Effector memory CD4-positive, alpha-beta T cell (primary cell): ENCODE measurements around the gene IQUB.
A peak's percentile ranks its signal among the peaks of the same experiment; 100 is the strongest.
"Not testable (repeated sequence)": the region's sequence is repeated elsewhere in the genome, so short reads cannot be mapped to it uniquely, and the experiment has no call there.

Experiments
- DNase-seq, 3 donors: peaks; one replicate each; pipeline ENCODE4 v3.0.0-alpha.2; 2020
- H3K27ac ChIP-seq: 2 replicates; pipeline ENCODE4 v1.7.0; 2013; ENCODE audit warnings: mild to moderate bottlenecking, low read length, moderate library complexity; ENCODE audit not compliant: insufficient read depth, poor library complexity, severe bottlenecking
- H3K27me3 ChIP-seq: replicated peaks from 2 replicates; pipeline ENCODE4 v1.7.0; 2013; ENCODE audit warnings: mild to moderate bottlenecking, low read length; ENCODE audit not compliant: insufficient read depth, control insufficient read depth, poor library complexity, severe bottlenecking
- H3K36me3 ChIP-seq: 2 replicates; pipeline ENCODE4 v1.7.0; 2013; ENCODE audit warnings: mild to moderate bottlenecking, low read length, moderate library complexity; ENCODE audit not compliant: control insufficient read depth, insufficient read depth
- H3K4me1 ChIP-seq: 2 replicates; pipeline ENCODE4 v1.7.0; 2013; ENCODE audit warnings: low read length, mild to moderate bottlenecking; ENCODE audit not compliant: control insufficient read depth, insufficient read depth, poor library complexity, severe bottlenecking
- H3K4me3 ChIP-seq: 2 replicates; pipeline ENCODE4 v1.7.0; 2013; ENCODE audit warnings: low read length, low read depth, mild to moderate bottlenecking; ENCODE audit not compliant: insufficient read depth, poor library complexity, severe bottlenecking
- H3K9me3 ChIP-seq: 2 replicates; pipeline ENCODE4 v1.7.0; 2013; ENCODE audit warnings: mild to moderate bottlenecking, low read length, moderate library complexity; ENCODE audit not compliant: control insufficient read depth

IQUB gene

DNA sequence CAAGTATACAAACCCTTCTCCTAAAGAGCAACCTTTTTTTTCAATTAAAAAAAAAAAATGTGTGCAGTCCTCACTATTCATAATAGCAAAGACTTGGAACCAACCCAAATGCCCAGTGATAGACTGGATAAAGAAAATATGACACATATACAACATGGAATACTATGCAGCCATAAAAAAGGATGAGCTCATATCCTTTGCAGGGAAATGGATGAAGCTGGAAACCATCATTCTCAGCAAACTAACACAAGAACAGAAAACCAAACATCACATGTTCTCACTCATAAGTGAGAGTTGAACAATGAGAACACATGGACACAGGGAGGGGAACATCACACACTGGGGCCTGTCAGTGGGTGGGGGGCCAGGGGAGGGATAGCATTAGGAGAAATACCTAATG, 17.7 kb upstream of the IQUB start:
- H3K4me1 ChIP-seq, H3K27ac ChIP-seq, H3K9me3 ChIP-seq, H3K27me3 ChIP-seq, H3K4me3 ChIP-seq, DNase-seq: not testable (repeated sequence)
- H3K36me3 ChIP-seq: peaks cover 11% of the 10 kb centered on the region

- Histone ChIP-seq H3K9me3 (no peaks in the 10 kb centered on the region), H3K27me3 (no peaks in the 10 kb centered on the region), H3K36me3 (peaks cover 16% of the 10 kb centered on the region), H3K4me1 (no peaks in the 10 kb centered on the region), H3K4me3 (no peak overlapping the region), H3K27ac (no peak overlapping the region)
- DNase-seq: no peak
These were observed 14.0 kb upstream of the IQUB start for GRCh38 chr7:123548406-123548805.

DNA sequence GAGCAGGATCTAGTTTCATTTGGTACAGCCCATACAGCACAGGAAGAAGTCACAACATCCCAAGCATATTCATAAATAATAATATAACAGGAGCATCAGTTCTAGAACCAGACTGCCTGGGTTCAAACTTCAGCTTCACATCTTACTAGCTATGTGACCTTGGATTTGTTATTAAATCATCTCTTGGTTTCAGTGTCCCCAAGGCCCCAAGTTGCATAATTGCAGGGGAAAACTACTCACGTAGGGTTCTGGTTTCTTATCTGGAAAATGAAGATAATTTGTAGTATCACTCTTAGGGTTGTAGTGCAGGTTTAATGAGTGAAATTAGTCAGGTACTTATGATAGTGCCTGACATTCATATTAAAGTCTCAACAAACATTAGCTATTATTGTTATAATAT, 5.5 kb upstream of the IQUB start:
- Histone ChIP-seq H3K27me3 (no peaks in the 10 kb centered on the region), H3K4me3 (no peak overlapping the region), H3K4me1 (no peaks in the 10 kb centered on the region), H3K9me3 (no peaks in the 10 kb centered on the region), H3K36me3 (no peaks in the 10 kb centered on the region), H3K27ac (no peak overlapping the region)
- no peak for DNase-seq

DNA sequence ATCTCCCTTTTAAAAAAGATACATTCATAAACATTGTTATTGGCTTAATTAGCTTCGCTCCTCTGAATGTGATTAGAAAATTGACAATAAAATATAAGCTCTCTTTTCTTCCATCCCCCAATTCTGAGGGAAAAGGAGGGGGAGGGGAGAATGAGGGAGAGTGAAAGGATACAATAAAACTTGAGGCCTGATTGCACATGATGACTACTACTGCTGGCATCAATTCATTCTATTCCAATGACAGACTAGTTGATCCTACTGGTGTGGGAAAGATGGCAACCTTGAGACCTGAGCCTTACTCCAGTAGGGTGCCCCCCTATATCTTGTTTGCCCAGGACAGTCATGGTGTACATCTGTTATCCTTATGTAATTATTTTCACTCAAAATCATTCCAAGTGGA, 4.5 kb upstream of the IQUB start:
- no peak overlapping the region for H3K4me3 ChIP-seq
- H3K9me3 ChIP-seq: no peaks in the 10 kb centered on the region
- H3K27me3 ChIP-seq: no peaks in the 10 kb centered on the region
- no peaks in the 10 kb centered on the region for H3K36me3 ChIP-seq
- no peak overlapping the region for H3K27ac ChIP-seq
- DNase-seq: no peak
- no peaks in the 10 kb centered on the region for H3K4me1 ChIP-seq

DNA sequence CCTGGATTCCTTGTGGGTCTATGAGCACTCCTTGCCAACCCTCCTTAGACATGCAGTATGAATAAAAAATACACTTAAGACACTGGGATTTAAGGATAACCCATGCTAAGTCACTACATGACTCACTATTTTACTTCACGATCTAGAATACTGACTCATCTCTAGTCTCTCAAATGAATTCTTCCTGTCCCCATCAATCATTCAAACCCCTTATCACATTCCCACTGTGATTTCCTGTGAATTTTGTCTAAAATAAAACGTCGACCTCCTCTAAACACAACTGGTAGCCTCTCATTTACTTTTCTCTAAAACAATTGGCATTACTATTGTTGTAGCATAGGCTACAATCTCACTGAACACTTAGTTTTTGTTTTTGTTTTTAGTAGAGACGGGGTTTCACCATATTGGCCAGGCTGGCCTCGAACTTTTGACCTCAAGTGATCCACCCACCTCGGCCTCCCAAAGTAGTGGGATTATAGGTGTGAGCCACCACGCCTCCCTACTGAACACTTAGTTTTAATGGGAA, 3.9 kb upstream of the IQUB start:
- Histone ChIP-seq H3K9me3 (no peaks in the 10 kb centered on the region), H3K4me1 (no peaks in the 10 kb centered on the region), H3K27ac (no peak overlapping the region), H3K4me3 (no peak overlapping the region), H3K36me3 (no peaks in the 10 kb centered on the region), H3K27me3 (no peaks in the 10 kb centered on the region)
- no peak for DNase-seq

GRCh38 chr7:123537026-123537642, 2.7 kb upstream of the IQUB start:
- DNase-seq: no peak
- Histone ChIP-seq H3K27ac (no peak overlapping the region), H3K9me3 (no peaks in the 10 kb centered on the region), H3K36me3 (no peaks in the 10 kb centered on the region), H3K27me3 (no peaks in the 10 kb centered on the region), H3K4me3 (no peak overlapping the region), H3K4me1 (no peaks in the 10 kb centered on the region)

- peak overlapping the region; percentile 65 for H3K4me3 ChIP-seq
- H3K27ac ChIP-seq: no peak overlapping the region
- H3K36me3 ChIP-seq: no peaks in the 10 kb centered on the region
- no peak for DNase-seq
- H3K27me3 ChIP-seq: no peaks in the 10 kb centered on the region
- no peaks in the 10 kb centered on the region for H3K4me1 ChIP-seq
- no peaks in the 10 kb centered on the region for H3K9me3 ChIP-seq
These were observed 1.1 kb upstream of the IQUB start for GRCh38 chr7:123535517-123535916.

- DNase-seq: no peak
- Histone ChIP-seq H3K4me3 (peak overlapping the region; percentile 65), H3K36me3 (no peaks in the 10 kb centered on the region), H3K27me3 (no peaks in the 10 kb centered on the region), H3K9me3 (no peaks in the 10 kb centered on the region), H3K4me1 (no peaks in the 10 kb centered on the region), H3K27ac (peak overlapping the region; percentile 43)
These were observed 439 bp downstream of the IQUB start for GRCh38 chr7:123533929-123534382.

- no peaks in the 10 kb centered on the region for H3K9me3 ChIP-seq
- H3K27me3 ChIP-seq: no peaks in the 10 kb centered on the region
- DNase-seq: no peak
- no peaks in the 10 kb centered on the region for H3K4me1 ChIP-seq
- H3K36me3 ChIP-seq: no peaks in the 10 kb centered on the region
- H3K27ac ChIP-seq: no peak overlapping the region
- H3K4me3 ChIP-seq: no peak overlapping the region
These were observed 860 bp downstream of the IQUB start for GRCh38 chr7:123533553-123533917.

DNA sequence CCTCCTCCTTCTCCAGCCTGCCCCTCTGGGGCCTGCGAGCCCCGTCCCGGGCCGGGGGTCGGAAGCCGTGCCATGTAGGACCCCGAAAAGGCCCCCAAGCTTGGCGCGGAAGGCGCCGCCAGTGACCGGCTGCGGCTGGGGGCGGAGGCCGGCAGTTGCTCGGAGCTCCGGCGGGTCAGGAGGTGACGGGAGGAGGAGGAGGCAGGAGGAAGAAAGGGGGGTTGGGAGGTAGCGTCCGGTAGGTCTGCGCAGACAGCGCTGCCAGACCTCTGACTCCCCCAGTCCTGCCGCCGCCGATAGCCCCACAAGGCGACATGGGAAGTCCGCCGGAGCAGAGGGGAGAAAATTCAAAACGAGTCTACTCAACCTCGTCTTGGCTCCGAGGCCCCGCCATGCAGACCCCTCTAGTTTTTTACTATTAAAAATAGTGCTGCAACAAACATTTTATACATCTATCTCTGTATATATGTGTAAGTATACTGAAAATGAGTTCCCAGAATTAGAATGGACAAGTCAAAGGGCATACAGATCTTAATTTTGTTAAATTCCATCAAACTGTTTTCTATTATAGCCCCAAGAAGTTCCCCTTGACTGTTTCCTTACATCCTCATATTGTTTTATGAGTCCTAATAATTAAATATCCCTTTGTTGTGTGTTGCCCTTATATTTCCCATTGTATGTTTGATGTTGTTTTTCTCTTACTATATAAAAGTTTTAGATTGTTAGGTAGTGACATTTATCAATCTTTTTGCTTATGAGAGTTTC, 1.4 kb downstream of the IQUB start:
- H3K36me3 ChIP-seq, H3K27me3 ChIP-seq, H3K4me1 ChIP-seq, H3K9me3 ChIP-seq, H3K27ac ChIP-seq, H3K4me3 ChIP-seq: not testable (repeated sequence)
- peak in 2 of 3 donors; percentile 21 to 27 for DNase-seq
